Measurements from ENCODE around the gene SSC4D. TPM values are rescaled to one million over a fixed set of nuclear protein-coding genes. Genes with fewer than 3 reads are reported as not detected.

Gene SSC4D
- total RNA-seq, 1 experiment from 2014 or later = 14.8 TPM

DNA sequence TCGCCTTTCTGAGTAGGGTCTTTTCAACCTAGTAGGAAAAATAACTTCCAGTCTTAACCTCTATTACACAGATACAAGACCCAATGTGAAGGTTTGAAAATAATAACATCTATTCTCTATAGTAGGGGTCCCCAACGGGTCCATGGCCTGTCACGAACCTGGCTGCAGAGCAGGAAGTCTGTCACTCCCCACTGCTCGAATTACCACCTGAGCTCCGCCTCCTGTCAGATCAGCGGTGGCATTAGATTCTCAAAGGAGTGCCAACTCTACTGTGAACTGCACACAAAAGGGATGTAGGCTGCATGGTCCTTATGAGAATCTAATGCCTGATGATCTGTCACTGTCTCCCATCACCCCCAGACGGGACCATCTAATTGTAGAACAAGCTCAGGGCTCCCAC is 58.1 kb downstream of the SSC4D start:
- Histone ChIP-seq H2AFZ (ENCODE audit: low read length) (no peak overlapping the region), H3K56ac (ENCODE audit: insufficient read length, low read depth, low read length) (no peak overlapping the region), H3T11ph (ENCODE audit: low read length) (no peak overlapping the region), H3K4me2 (ENCODE audit: insufficient read depth, insufficient read length, low read length) (no peak overlapping the region), H2BK5ac (ENCODE audit: insufficient read length, low read length) (no peak overlapping the region), H2AK5ac (ENCODE audit: insufficient read length, low read length) (no peak overlapping the region), H3K27me3 (ENCODE audit: insufficient read depth, low read length) (no peaks in the 10 kb centered on the region), H2BK20ac (ENCODE audit: low read depth, low read length, poor library complexity, severe bottlenecking) (no peak overlapping the region), H3K18ac (ENCODE audit: insufficient read length, low read depth, low read length) (no peak overlapping the region), H3K79me1 (ENCODE audit: insufficient read depth, low read depth, low read length, poor library complexity, severe bottlenecking) (peaks cover 2% of the 10 kb centered on the region), H4K91ac (ENCODE audit: insufficient read length, low read depth, low read length) (no peak overlapping the region), H2BK120ac (ENCODE audit: low read depth, low read length, poor library complexity, severe bottlenecking) (no peak overlapping the region), H3K14ac (ENCODE audit: insufficient read depth, low read length) (no peak overlapping the region), H4K20me1 (ENCODE audit: control insufficient read depth, insufficient read depth, insufficient read length) (no peaks in the 10 kb centered on the region), H3K23ac (ENCODE audit: insufficient read length, low read depth, low read length) (no peak overlapping the region), H2BK15ac (ENCODE audit: low read depth, low read length) (no peak overlapping the region), H3K4ac (ENCODE audit: low read depth, low read length) (no peak overlapping the region), H2BK12ac (ENCODE audit: insufficient read length, low read depth, low read length) (no peak overlapping the region), H3K4me1 (ENCODE audit: insufficient read depth, low read length) (peaks cover 3% of the 10 kb centered on the region; the same call in 1 of the 2 replicates), H3K27ac (ENCODE audit: insufficient read length, low read depth, low read length) (no peak overlapping the region), H3K79me2 (ENCODE audit: insufficient read depth, low read length) (peaks cover 84% of the 10 kb centered on the region), H4K8ac (replicated peaks; ENCODE audit: insufficient read length, low read depth, low read length) (no peak overlapping the region), H4K5ac (ENCODE audit: insufficient read length, low read depth, low read length) (no peak overlapping the region), H3K23me2 (ENCODE audit: insufficient read length, low read depth, low read length, poor library complexity, severe bottlenecking) (no peaks in the 10 kb centered on the region), H3K9me3 (ENCODE audit: control insufficient read depth, low read depth, low read length) (no peaks in the 10 kb centered on the region), H3K9ac (ENCODE audit: extremely low read depth, insufficient read length, low read length) (no peak overlapping the region)
- TF ChIP-seq, protein P1, sequence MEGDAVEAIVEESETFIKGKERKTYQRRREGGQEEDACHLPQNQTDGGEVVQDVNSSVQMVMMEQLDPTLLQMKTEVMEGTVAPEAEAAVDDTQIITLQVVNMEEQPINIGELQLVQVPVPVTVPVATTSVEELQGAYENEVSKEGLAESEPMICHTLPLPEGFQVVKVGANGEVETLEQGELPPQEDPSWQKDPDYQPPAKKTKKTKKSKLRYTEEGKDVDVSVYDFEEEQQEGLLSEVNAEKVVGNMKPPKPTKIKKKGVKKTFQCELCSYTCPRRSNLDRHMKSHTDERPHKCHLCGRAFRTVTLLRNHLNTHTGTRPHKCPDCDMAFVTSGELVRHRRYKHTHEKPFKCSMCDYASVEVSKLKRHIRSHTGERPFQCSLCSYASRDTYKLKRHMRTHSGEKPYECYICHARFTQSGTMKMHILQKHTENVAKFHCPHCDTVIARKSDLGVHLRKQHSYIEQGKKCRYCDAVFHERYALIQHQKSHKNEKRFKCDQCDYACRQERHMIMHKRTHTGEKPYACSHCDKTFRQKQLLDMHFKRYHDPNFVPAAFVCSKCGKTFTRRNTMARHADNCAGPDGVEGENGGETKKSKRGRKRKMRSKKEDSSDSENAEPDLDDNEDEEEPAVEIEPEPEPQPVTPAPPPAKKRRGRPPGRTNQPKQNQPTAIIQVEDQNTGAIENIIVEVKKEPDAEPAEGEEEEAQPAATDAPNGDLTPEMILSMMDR (conservative IDR thresholded peaks at IDR 0.05) = no peak
- Mint-ChIP-seq H3K27ac (0 out of 7 replicates have a peak overlapping the region, but pooled peaks of 1 of the 3 experiments have one; percentile 12), H3K9me3 (peaks cover 0 to 2% of the 10 kb centered on the region in 2 experiments; a peak in 3 of 5 replicates), H3K4me3 (no peak overlapping the region), H3K36me3 (ENCODE audit: insufficient read depth in 1 of 3, low read depth in 3 of 3) (peaks cover 69 to 91% (median 88%) of the 10 kb centered on the region in 3 experiments), H3K4me1 (peaks cover 42% of the 10 kb centered on the region in 2 experiments), H3K27me3 (ENCODE audit: low read depth) (no peaks in the 10 kb centered on the region)
- DNase-seq = no peak
- no CpG with 5 or more reads among the region's 7 CpGs for WGBS (ENCODE audit: extremely low coverage, insufficient read length, low lambda C conversion rate)

Measured in H9 (cell line).